GM21576 (cell line): ENCODE results near the gene PDE4D.
"Not testable (repeated sequence)": the region's sequence is repeated elsewhere in the genome, so short reads cannot be mapped to it uniquely, and the experiment has no call there.

Experiments
- ATAC-seq: cut with Tn5 transposase; IDR thresholded peaks from one replicate; pipeline ENCODE4 v1.9.1; 2021; ENCODE audit warnings: mild to moderate bottlenecking, moderate library complexity; ENCODE audit not compliant: unreplicated experiment

PDE4D gene

DNA sequence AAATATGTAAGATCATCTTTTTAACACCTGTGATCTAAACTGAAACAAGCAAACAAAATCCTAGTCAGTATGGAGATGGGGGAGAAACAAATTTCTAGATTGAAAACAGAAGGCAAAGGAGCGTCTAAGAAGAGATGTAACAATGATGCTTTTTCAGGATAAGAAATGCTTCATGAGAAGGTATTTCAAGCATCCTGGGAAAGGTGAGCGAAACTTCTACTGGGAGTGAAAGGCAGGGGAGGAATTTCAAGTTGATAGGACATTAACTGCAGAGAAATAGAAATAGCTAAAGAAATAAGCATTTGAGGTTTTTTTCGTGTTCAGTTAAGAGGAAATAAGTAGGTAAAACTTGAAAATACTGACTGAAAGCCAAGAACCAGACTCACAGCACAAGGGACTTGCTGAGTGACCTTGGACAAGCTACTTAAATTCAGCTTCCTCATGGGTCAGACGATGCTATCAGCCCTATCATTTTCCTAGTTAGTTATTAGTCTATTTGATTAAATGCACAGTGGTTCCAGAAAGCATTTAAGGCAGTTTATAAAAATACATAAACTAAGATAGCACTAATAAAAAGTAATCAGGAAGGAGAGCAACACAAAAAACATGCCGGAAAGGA, 406.3 kb downstream of the PDE4D start:
- ATAC-seq: no peak

DNA sequence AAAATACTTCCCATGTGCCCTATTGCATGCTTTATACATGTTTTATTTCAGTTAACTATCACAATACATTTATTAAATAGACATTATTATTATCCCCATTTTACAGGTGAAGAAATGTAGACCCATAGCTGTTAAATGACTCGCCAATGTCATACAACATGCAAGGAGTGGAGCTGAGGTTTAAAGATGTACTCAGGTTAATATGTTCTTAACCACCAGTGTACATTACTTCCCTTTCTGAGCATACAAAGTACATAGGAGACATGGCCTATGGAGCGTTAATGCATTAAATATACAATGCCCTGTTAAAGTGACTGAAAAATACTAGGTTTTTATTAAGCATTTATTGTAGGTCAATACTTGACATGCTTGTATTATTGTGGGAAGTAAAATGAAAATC, 407.0 kb downstream of the PDE4D start:
- ATAC-seq: no peak

DNA sequence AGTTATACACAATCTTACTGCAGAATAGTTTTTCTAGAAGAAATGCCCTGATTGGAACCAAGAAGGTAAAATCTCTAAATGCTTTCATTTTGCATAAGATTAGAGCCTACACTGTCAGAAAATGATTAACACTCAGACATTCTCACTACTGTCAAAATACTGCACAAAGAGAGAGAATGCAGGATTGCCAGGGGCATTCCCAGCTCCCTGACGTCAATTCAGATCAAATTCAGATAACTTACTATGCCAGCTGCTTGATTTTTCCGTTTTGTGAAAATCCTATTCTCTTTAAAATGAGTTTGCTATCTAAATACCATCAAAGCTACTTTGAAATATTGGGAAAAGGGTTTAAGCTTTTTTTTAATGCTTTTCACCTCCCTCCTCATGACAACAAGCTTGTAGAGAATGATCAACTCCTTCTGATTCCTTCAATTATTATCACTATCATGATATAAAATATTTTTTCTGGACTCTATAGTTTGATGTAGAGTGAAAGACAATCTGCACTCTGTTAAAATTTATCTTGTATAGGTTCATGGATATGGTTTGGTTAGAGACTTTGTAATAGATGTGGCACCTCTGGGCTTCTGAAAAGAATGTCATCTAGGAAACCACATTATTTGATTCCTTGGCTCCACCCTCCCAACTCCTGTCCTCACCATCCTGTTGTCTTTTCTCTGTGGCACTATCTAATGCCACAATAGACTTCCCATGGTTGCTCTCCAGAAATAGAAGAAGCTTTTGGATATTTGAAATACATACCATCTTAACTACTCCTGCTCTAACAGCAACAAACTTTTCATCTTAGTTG, 407.7 kb downstream of the PDE4D start:
- ATAC-seq: no peak

DNA sequence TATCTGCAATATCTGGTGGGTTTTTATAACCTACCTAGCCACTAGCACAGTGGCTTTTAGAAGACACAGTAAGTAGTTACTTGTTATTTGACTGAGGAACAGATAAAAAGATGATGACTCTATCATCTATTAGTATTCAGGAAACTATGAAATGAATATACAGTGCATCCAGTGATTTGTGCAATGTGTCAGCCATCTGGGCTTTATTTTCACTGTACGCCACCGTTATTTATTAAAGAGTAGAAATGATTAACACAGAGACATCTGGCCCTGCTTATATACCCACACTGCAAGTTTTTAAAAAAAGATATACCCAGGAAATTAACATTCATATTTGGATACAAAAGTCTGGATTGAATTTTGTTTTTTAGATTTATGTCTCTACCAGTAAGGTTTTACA, 408.4 kb downstream of the PDE4D start:
- ATAC-seq: no peak

DNA sequence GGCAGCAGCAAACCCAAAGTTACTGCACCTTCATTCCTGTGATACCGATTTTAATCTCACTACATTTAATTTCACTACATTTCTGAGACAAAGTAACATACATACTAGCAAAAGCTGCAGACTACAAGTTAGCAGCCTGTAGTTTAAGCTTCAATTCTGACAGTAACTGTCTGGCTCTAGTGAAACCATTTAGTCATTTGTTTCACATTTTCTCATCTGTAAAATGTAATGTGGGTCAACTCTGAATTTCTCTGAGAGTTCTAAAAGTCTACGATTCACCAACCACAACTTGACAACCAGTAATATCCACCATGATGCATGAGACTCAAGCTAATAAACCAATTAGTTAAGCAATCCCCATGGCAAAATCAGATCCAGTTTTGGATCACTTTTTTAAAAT, 408.9 kb downstream of the PDE4D start:
- ATAC-seq: no peak

DNA sequence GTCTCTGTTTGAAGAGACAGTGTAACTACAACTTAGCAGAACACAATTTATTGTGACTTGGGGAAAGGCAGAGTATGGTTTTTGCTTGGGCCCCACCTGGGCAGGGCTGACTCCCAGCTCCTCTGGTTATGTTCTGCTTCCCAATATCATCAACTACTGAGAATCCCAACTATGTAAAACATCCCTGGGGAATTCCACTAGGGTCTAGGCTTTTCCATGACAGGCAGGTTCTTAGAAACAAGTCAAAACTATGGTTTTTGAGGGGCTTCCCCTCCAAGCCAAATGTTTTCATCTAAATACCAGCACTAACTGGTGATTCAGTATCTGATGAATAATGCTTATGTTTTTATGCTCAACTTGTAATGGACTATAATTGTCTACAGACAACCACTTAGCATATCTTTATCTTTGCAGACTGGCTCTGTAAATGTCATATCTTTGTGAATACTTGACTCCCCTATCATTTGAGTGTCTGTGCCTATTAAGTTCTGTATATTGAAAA, 409.5 kb downstream of the PDE4D start:
- ATAC-seq: no peak

DNA sequence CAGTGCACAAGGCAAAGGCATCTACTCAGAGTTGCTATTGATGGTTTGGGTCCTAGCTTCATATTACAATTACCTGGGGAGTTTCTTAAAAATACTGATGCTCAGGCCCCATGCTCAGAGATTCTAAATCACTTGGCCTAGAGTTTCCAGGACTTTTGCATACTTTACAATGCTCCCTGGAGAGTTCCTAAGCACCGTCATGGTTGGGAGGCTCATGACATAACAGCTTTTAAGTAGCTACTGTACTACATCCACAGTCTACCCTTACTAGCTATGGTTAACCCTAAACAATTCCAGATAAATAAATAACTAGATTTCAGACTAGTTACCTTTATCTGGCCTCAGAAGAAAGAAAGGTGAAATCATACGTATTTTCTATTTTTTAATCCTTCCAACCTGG, 414.4 kb downstream of the PDE4D start:
- ATAC-seq: no peak

DNA sequence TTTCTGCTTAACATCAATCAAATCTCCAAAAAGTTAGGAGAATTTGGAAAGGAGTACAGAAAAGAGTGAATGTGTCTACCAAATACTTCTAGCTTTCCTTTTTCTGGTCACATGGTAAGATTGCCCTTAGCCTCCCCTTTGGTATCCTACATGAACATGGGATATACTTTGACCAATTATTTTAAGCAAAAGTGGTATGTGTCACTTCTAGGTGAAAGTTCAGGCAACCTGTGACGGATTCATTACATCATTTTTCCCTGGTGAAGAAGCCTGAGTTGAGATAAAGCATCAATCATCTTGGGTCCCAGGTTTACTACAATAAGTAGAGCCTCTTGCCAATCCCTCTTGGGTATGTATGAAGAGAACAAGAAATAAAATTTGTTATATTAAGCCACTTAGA, 419.2 kb downstream of the PDE4D start:
- ATAC-seq: no peak

DNA sequence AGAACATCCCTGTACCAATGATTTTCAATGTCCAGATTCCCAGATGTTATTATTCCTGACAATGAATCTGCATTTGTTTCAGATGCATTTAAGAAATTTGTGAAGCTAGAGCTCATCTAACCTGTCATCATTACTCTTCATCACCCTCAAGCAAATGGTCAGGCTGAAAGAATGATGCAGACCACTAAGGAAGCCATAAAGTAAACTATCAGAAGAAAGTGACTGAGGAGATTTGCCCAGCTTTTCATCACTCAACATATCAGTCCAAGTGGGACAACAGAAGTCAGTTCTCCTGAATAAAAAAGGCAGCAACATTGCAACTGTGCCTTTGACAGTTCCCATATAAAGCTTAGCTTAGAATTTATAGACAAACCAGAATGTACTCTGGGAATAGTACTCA, 419.9 kb downstream of the PDE4D start:
- ATAC-seq: no peak

DNA sequence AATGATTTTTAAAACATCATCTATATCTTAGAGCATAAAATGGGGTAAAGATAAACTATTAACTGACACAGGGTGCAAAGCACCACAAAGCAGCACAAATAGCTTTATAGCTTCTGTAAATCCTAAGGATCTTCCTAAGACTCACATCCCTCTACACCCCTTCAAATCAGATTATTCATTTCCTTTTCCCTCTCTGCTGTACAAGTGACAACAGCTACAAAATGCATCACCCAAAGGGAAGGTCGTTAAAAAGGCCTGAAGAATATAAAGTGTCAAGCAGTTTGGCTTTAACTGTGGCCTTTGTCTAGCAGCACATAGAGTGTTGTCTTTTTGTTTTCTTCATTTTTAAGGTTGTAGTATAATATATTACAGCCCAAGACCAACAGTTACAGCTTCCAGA, 422.1 kb downstream of the PDE4D start:
- no peak for ATAC-seq

DNA sequence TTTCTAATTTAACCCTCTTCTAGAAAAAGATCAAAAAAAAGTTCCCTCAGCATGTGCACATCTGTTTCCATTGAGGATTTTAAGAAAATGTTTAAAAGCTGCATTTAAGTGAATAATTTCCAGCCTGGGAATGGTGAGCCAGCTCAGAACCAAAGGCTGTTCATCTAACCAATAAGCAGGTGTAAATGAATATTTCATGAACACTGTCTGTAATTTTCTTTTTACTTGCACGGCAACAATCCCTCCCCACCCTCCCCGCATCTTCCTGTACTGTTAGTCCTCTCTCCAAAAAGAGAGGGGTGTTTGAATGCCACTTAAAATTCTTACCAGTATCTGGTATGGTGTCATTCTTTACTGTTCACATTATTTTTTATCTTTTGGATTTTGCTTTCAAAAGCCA, 425.6 kb downstream of the PDE4D start:
- no peak for ATAC-seq

DNA sequence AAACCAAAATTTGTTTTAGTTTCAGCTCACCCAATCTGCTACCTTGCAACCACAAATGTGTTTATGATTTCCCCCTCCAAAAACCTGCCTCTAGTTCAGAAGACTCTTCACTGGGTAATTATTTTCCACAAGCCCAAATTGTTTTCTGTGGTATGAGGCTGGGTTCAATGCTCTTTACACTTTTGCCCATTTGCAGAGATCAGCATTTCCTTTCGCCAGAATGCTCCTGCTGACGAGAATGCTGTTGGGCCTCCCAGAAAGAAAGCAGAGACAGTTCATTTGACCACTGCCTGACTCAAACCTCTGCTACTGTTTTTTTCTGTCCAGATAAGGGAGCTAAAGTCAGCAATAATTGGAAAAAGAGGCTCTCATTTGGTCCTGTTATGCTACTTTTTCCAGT, 427.3 kb downstream of the PDE4D start:
- no peak for ATAC-seq

DNA sequence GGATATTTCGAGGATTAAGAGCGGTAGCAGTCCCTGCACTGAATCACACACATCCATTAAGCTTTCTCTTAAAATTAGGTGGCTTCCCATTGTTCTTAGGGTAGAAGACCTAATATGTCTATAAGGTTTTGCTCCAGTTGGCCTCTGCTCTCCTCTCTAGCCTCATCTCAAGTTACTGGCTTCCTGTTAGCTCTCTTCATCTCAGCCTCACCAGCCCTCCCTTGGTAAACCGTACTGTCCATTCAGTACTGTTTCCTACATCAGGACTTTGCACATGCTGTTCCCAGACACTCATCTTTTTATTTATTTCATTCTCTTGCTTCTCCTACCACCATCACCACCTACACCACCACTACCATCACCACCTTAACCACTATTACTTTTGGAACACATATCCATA, 428.6 kb downstream of the PDE4D start:
- no peak for ATAC-seq

DNA sequence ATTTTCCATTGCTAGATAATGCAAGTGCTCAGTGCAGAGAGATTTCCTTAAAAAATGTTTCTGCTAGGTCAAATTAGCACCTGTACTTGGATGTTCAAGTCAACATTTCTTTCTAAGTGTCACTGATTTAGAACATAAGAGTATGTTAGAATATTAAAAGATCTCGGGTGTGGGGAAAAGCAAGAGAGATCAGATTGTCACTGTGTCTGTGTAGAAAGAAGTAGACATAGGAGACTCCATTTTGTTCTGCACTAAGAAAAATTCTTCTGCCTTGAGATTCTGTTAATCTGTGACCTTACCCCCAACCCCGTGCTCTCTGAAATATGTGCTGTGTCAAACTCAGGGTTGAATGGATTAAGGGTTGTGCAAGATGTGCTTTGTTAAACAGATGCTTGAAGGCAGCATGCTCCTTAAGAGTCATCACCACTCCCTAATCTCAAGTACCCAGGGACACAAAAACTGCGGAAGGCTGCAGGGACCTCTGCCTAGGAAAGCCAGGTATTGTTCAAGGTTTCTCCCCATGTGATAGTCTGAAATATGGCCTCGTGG, 429.8 kb downstream of the PDE4D start:
- ATAC-seq: not testable (repeated sequence)

DNA sequence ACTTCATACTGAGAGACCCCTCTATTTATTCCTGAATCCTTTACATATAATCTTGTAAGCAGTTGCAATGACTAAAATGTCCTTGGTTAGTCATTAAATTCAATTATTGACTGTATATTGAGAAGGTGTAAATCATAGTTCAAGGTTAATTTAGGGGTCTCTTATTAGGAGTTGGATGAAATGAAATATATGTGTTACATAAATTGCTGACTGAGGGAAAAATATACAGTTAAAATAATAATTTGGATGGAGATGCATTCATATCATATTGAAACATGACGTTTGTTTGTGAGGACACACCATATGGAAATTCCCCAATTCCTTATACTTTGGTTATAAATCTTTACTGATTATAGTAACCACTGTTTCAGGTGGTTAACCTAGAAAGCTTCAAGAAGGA, 430.6 kb downstream of the PDE4D start:
- ATAC-seq: no peak

DNA sequence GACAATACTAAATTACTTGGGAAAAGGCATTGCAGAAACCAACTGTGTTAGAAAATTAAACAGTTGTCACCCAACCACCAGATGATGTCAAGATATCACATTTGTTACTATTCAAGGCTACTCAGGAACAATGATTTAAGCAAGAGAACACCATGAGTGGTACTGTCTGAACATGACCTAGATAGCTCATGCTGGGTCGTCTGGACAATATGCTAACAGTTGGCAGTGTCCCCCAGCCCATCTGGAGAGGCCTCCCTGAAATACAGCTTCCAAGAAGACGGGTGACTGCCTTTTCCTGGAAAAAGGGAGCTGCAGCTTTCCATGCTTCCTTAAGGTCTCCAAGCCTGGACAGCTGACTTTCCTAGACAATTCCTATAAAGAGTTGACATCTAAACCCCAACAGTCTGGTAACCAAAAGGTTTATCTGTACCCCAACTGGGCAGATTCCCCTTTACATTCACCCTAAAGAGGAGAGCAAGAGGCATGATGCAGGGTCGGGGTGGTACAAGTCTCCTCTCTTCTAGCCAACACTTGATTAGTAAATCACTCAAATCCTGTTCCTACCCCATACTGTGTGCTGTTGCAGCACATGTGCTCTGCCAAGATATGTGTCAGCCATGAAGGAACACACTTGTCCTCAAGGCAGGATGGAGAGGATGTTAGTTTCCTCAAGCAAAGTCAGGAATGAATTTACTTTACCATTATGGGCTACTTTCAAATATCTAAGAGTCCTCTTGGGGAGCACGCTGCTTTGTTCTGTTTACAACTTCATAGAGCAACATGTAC, 433.0 kb downstream of the PDE4D start:
- ATAC-seq: no peak

DNA sequence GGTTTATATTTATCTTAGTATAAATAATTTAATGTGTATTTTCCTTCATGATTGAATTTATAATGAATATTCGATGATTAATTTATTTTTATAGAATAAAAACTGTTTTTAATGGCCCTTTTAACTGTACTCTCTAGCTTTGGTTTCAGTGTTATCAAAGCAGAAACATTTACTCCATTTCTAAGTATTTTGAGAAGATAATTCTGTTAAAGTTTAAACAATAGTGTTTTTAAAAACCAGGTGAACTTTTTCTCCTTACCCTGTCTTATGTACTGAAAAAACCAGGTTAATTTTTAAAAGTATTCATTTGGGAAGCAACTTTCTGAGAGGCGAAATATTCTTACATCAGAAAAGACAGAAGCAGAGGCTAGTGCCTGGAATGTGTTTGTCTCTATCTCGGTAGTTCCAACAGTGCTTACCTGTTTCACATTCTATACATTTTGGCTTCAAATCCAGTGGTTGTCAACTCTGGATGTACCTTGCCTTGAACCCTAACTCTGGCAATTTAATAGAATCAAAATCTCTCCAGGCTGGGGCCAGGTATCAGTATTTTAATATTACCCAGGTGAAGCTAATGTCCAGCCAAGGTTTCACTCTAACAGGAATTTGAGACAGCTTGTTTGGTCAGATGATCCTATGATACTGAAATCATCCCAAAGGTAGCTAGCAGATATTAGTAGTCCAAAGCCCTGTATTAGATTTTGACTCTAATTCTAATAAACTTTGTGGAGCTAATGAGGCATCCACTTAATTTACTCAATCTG, 434.4 kb downstream of the PDE4D start:
- no peak for ATAC-seq

DNA sequence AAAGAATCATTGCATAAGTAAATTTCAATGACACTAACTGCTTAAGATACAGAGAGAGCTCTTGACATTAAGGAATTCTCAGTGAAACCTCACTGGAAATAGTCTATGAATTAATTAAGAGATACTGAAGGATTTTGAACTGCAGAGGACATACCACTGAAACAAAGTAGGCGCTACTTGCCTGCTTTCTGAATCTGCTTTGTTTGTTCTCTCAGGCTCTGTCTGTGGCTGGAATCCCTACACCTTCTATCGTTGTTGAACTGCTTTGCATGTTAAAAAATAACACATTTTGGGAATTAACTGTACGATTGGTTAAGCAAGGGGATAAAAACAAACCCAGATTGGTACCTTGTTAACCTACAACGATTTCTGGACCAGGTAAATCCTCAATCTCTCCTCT, 435.2 kb downstream of the PDE4D start:
- ATAC-seq: no peak

DNA sequence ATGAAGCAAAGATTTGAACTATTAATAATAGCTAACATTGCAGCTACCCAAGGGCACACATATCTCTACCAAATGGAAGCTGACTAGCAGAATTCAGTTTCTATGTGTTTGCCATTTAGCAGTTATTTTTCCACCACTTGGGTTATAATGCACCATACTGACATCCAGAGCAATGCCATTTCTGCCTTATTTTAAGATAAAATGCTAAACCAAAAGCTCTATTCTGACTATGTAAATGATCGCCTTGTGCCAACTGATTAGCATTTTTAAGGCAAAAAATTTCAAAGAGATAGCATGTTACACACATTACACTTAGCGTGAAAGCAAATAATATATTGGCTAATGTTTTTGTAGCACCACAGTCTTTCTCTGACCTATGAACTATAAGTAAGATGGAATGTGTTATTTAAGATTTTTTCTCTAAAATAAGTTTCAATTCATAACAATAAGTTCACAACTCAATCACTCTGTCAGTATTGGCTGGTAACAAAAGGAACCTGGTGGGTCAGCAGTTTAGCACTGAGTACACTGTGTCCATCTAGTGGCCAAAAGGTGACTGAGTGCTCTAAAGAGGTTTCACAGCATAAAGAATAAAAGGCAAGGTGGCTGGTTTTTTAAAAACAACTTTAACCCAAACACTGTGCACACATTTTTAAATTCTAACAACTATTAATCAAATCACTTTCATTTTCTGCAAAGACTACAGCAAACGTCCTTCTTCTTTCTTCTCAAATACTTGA, 443.5 kb downstream of the PDE4D start:
- ATAC-seq: no peak

DNA sequence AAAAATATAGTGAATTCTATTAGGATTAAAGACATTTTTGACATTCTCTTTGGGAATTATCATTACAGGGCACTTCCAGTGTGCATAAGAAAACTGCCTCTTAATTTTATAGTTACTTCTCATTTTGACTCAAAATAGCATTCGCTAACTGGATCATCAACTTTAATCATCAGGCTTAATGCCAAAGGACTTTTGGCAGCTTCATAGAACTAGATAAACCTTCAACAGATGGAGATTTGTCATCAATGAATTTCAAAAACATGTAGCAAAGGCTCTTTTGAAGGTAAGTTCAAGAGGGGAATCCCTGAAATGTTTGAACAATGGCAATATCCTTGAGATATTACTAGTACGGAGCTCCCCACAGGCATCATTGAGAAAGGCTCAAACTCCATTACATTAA, 447.2 kb downstream of the PDE4D start:
- no peak for ATAC-seq
